SU-DHL-6 (cell line): ENCODE data around the gene PRR18.

Experiments
- H2AFZ ChIP-seq: fragments of 200-600 bp; sonication (generic); 2 replicates; pipeline ENCODE4 v1.6.1; 2014; ENCODE audit warnings: low read depth, mild to moderate bottlenecking, moderate library complexity, mixed read lengths, antibody characterized with exemption, low read length; ENCODE audit not compliant: severe bottlenecking
- H3F3A ChIP-seq: fragments of 200-600 bp; shearing (Covaris generic); 2 replicates; pipeline ENCODE4 v1.6.0; 2016; ENCODE audit warnings: antibody characterized with exemption, mild to moderate bottlenecking; ENCODE audit not compliant: insufficient read depth
- H3K27ac ChIP-seq: fragments of 200-600 bp; sonication (generic); 2 replicates; pipeline ENCODE4 v1.5.1; 2016; ENCODE audit warnings: low read depth, mild to moderate bottlenecking, low read length, moderate library complexity, mixed read lengths
- H3K27me3 ChIP-seq: fragments of 200-600 bp; sonication (generic), shearing (Covaris generic); 2 replicates; pipeline ENCODE4 v1.6.0; 2014; ENCODE audit warnings: mild to moderate bottlenecking, low read length
- H3K36me3 ChIP-seq: fragments of 200-600 bp; sonication (generic); 2 replicates; pipeline ENCODE4 v1.6.1; 2014; ENCODE audit warnings: mild to moderate bottlenecking, low read length, mixed read lengths
- H3K4me2 ChIP-seq: fragments of 300-600, 200-600 bp; shearing (Covaris generic), sonication (generic); 2 replicates; pipeline ENCODE4 v1.6.0; 2014; ENCODE audit warnings: low read length, low read depth, mild to moderate bottlenecking; ENCODE audit not compliant: poor library complexity, severe bottlenecking
- H3K4me3 ChIP-seq: fragments of 200-600 bp; sonication (generic); 2 replicates; pipeline ENCODE4 v1.5.1; 2014; ENCODE audit warnings: antibody characterized with exemption, low read length, mild to moderate bottlenecking, mixed read lengths; ENCODE audit not compliant: insufficient read depth, poor library complexity, severe bottlenecking
- H3K79me2 ChIP-seq: fragments of 200-600 bp; sonication (generic); 2 replicates; pipeline ENCODE4 v1.6.1; 2014; ENCODE audit warnings: mild to moderate bottlenecking, low read length, moderate library complexity; ENCODE audit not compliant: insufficient read depth
- H3K9ac ChIP-seq: fragments of 200-600 bp; sonication (generic); 2 replicates; pipeline ENCODE4 v1.7.0; 2014; ENCODE audit warnings: mild to moderate bottlenecking, low read length
- H3K9me2 ChIP-seq: fragments of 200-600 bp; sonication (generic); replicated peaks from 2 replicates; pipeline ENCODE4 v1.6.1; 2014; ENCODE audit warnings: low read length; ENCODE audit not compliant: insufficient read depth
- H3K9me3 ChIP-seq: fragments of 200-600 bp; sonication (generic); 2 replicates; pipeline ENCODE4 v1.6.1; 2014; ENCODE audit warnings: low read length, mixed read lengths; ENCODE audit not compliant: insufficient read depth
- H4K20me1 ChIP-seq: fragments of 200-600 bp; sonication (generic); 2 replicates; pipeline ENCODE4 v1.6.1; 2014; ENCODE audit warnings: low read depth, mild to moderate bottlenecking, antibody characterized with exemption, low read length, moderate library complexity, mixed read lengths
- EZH2phosphoT487 ChIP-seq: fragments of 200-600 bp; sonication (generic), shearing (Covaris generic); conservative IDR thresholded peaks from 2 replicates; pipeline ENCODE4 v1.6.1; 2018; ENCODE audit warnings: mild to moderate bottlenecking, antibody characterized with exemption, low read length, moderate library complexity, mixed read lengths
- TF ChIP-seq, protein P1 (sequence below): fragments of 200-600 bp; sonication (generic); IDR thresholded peaks from one replicate; pipeline ENCODE4 v1.5.1; 2017; ENCODE audit warnings: antibody characterized with exemption, mild to moderate bottlenecking, low read length, moderate library complexity; ENCODE audit not compliant: insufficient read depth, poor library complexity, severe bottlenecking

The PRR18 gene

DNA sequence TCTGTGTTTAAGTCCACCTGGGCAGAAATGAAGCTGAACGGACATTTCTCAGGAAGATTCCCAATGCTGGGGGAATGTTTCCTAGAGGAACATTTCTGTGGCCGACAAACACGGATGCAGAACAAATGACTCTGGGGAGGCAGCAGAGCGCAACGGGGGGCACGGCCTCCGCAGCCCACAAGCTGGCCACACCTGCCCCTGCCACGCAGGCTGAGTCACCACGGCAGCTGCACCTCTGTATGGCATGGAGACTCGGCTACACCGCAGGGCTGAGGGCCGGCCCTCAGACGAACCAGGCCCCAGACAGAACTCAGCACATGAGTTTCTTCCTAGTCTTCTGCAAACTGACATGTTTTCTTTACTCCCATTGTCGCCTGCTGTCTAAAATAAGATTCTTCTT is 10.0 kb upstream of the PRR18 start:
- H3K4me2 ChIP-seq: no peak overlapping the region
- H3K9me2 ChIP-seq: no peaks in the 10 kb centered on the region
- H3K9me3 ChIP-seq: no peaks in the 10 kb centered on the region
- H3K79me2 ChIP-seq: no peaks in the 10 kb centered on the region
- no peaks in the 10 kb centered on the region for H3K27me3 ChIP-seq
- H2AFZ ChIP-seq: no peak overlapping the region
- no peak overlapping the region for H3K27ac ChIP-seq
- peaks cover 4% of the 10 kb centered on the region; the same call in 1 of the 2 replicates for H4K20me1 ChIP-seq
- H3K36me3 ChIP-seq: peaks cover 12% of the 10 kb centered on the region; the same call in 1 of the 2 replicates
- H3F3A ChIP-seq: no peaks in the 10 kb centered on the region
- no peak overlapping the region for H3K4me3 ChIP-seq
- H3K9ac ChIP-seq: no peak overlapping the region
- no peak for TF ChIP-seq EZH2phosphoT487
- TF ChIP-seq, protein P1, sequence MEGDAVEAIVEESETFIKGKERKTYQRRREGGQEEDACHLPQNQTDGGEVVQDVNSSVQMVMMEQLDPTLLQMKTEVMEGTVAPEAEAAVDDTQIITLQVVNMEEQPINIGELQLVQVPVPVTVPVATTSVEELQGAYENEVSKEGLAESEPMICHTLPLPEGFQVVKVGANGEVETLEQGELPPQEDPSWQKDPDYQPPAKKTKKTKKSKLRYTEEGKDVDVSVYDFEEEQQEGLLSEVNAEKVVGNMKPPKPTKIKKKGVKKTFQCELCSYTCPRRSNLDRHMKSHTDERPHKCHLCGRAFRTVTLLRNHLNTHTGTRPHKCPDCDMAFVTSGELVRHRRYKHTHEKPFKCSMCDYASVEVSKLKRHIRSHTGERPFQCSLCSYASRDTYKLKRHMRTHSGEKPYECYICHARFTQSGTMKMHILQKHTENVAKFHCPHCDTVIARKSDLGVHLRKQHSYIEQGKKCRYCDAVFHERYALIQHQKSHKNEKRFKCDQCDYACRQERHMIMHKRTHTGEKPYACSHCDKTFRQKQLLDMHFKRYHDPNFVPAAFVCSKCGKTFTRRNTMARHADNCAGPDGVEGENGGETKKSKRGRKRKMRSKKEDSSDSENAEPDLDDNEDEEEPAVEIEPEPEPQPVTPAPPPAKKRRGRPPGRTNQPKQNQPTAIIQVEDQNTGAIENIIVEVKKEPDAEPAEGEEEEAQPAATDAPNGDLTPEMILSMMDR: no peak

DNA sequence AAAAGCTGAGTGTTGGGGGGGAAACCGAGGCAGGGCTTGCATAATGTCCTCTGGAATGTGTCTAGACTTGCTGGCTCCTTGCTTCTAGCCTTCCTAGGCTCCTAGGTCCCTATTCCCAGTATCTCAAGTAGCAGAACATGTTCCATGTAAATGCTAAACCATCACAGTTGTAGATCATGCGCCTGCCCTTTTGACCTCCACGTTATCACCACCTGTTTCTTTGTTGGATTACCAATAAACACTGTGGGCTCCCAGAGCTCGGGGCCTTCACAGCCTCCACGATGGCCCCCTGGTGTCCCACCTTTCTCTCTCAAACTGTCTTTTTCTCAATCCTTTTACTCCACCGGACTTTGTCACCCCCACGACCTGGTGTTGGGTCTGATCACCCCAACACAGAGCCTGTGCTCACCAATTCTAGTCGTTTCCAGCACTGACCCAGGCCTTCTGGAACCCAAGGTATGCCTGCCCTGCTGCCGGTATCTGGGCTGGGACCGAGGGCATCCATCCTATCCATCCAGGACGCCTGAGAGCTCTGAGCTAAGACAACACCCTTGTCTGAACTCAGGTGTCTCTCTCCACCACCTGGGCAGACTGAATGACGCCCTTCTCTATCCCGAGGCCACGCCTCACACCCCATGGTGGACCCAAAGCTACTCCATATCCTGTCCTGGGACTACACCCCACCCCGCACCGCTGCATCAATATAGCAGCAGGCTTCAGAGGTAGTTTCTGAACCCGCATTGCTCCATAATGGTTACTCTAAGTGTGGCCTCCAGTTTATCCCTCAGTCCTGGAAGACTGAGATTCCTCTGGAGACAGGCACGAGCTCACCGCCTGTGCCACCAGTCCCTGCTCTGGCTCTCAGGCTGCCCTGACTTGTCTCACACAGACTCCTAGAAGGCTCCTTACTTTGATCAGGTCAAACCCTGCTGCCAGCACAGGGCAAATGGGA is 9.3 kb upstream of the PRR18 start:
- H4K20me1 ChIP-seq: peaks cover 4% of the 10 kb centered on the region; the same call in 1 of the 2 replicates
- no peak overlapping the region for H3K4me2 ChIP-seq
- H2AFZ ChIP-seq: no peak overlapping the region
- H3K4me3 ChIP-seq: no peak overlapping the region
- H3K79me2 ChIP-seq: no peaks in the 10 kb centered on the region
- no peaks in the 10 kb centered on the region for H3K27me3 ChIP-seq
- no peaks in the 10 kb centered on the region for H3K9me2 ChIP-seq
- peaks cover 9% of the 10 kb centered on the region; the same call in 1 of the 2 replicates for H3K36me3 ChIP-seq
- TF ChIP-seq, protein P1: no peak
- TF ChIP-seq EZH2phosphoT487: no peak
- no peak overlapping the region for H3K27ac ChIP-seq
- no peaks in the 10 kb centered on the region for H3F3A ChIP-seq
- no peak overlapping the region for H3K9ac ChIP-seq
- H3K9me3 ChIP-seq: no peaks in the 10 kb centered on the region

DNA sequence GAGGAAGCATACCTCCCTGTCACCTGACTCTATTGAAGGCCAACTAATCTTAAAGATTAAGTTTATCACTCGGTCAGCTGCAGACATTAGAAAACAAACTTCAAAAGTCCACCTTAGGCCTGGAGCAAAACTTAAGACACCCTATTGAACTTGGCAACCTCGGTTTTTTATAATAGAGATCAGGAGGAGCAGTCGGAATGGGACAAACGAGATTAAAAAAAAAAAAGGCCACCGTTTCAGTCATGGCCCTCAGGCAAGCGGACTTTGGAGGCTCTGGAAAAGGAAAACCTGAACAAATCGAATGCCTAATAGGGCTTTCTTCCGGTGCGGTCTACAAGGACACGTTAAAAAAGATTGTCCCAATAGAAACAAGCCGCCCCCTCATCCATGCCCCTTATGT is 7.2 kb upstream of the PRR18 start:
- H3K36me3 ChIP-seq: peaks cover 6% of the 10 kb centered on the region; the same call in 1 of the 2 replicates
- no peak overlapping the region for H3K4me3 ChIP-seq
- no peaks in the 10 kb centered on the region for H3K9me3 ChIP-seq
- no peaks in the 10 kb centered on the region for H3K79me2 ChIP-seq
- no peak overlapping the region for H3K9ac ChIP-seq
- peaks cover 4% of the 10 kb centered on the region; the same call in 1 of the 2 replicates for H4K20me1 ChIP-seq
- H3K27ac ChIP-seq: no peak overlapping the region
- H2AFZ ChIP-seq: no peak overlapping the region
- H3K9me2 ChIP-seq: no peaks in the 10 kb centered on the region
- H3K4me2 ChIP-seq: no peak overlapping the region
- no peaks in the 10 kb centered on the region for H3F3A ChIP-seq
- TF ChIP-seq, protein P1: no peak
- TF ChIP-seq EZH2phosphoT487: no peak
- H3K27me3 ChIP-seq: no peaks in the 10 kb centered on the region
